Right lobe of liver (tissue), 6 donors: ENCODE results near the gene NME8. TPM values are rescaled to one million over a fixed set of nuclear protein-coding genes. Genes with fewer than 3 reads are reported as not detected.

Experiments
- ATAC-seq, 4 donors: fragments of 200-7000 bp; cut with Tn5 transposase; one replicate each; pipeline ENCODE4 v1.9.1; 2020; ENCODE audit warnings: mild to moderate bottlenecking in 4 of 4, moderate library complexity in 4 of 4
- DNase-seq, 3 donors: peaks; one replicate each; pipeline ENCODE4 v3.0.0-alpha.2; 2020
- H3K27ac ChIP-seq, 3 donors: fragments of 200-600 bp; one replicate each; pipeline ENCODE4 v1.8.0; 2022
- H3K27me3 ChIP-seq, 2 donors: fragments of 200-600 bp; one replicate each; pipeline ENCODE4 v1.8.0; 2022
- H3K36me3 ChIP-seq, 4 donors: fragments of 200-600 bp; sonication (generic) in 1 of 4; one replicate each; pipeline versions ENCODE4 v1.5.1 to v1.8.0; 2017 to 2022; ENCODE audit warnings: control low read depth in 1 of 4
- H3K4me1 ChIP-seq, 4 donors: fragments of 200-600 bp; sonication (generic) in 1 of 4; one replicate each; pipeline versions ENCODE4 v1.5.1 to v1.8.0; 2017 to 2022; ENCODE audit warnings: control low read depth in 1 of 4
- H3K4me3 ChIP-seq, 3 donors: fragments of 200-600 bp; one replicate each; pipeline ENCODE4 v1.8.0; 2022
- H3K9me3 ChIP-seq, 4 donors: fragments of 200-600 bp; sonication (generic) in 1 of 4; one replicate each; pipeline versions ENCODE4 v1.5.1 to v1.8.0; 2017 to 2022; ENCODE audit warnings: control low read depth in 1 of 4
- POLR2A ChIP-seq: fragments of 450-650 bp; IDR thresholded peaks from one replicate; pipeline ENCODE4 v1.6.1; 2017; ENCODE audit warnings: antibody characterized with exemption, mild to moderate bottlenecking
- WGBS: methylation state at CpG from one replicate; pipeline ENCODE4 v1.1.6; 2018; ENCODE audit warnings: low coverage, low lambda C conversion rate; ENCODE audit not compliant: insufficient coverage; ENCODE audit errors: missing lambda C conversion rate; 5-methylcytosine and 5-hydroxymethylcytosine counted together
- intact Hi-C, 2 donors: fragments of 100-400 bp; cut with DNase I; formaldehyde crosslinking; loops; one replicate each; pipeline versions ENCODE4 v1.11.2 to v1.14.1; 2022
- total RNA-seq, 6 experiments: library from RNA; depleted of rRNA in 2 of 6; stranded (reverse); fragments of >200 nt in 2 of 6; fragmentation: NEBNext Ultra II Directional in 3 of 6; extraction: Animal tissue kit (Norgen Biotek cat#: 25700) in 3 of 6; gene quantifications; one replicate each; pipeline versions ENCODE4 v1.1.0 to v1.2.4, GENCODE V29; 2016 to 2023
- TF ChIP-seq, protein P1 (sequence below), 4 donors: fragments of 200-600 bp in 3 of 4; fragments of 450-650 bp in 1 of 4; IDR thresholded peaks; one replicate each; pipeline versions ENCODE4 v1.5.1 to v1.8.0; 2016 to 2022; ENCODE audit warnings: antibody characterized with exemption in 4 of 4, mild to moderate bottlenecking in 2 of 4
- donor health status: DM: no; HTN: yes; CAD: no.
- donor health status: DM: no; HTN: no; CAD: no.
- donor health status: DM: no; HTN: no; CAD: no.
- donor health status: DM: no; HTN: yes; CAD: no.
- donor health status: DM: no; HTN: yes; CAD: no.

Gene NME8
- total RNA-seq, 6 experiments from 2014 or later = 0.53 TPM; not detected in 5

DNA sequence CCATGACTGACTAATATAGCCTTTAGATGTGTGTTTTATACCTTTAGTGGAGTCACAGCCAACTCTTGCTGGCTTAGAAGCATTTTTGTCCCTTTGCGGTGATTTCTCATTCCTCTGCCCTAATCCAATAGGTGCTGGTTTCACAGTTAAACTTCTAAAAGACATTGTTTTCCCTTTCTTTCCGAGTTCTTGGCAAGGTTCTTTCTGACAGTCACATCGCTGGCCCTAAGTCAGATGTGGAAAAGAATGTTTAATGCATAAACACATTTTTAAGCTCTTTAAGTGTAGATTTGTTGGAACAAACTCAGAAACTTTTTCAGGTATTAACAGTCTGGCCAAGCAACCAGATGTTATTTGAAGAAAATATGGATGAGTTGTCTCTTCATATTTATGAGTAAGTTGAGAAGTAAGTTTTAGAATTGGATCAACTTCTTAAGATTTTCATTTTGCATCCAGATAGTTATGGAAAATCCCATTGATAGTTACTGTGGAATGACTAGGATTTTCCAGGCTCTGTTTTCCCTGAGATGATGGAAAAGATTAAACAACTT is 76.2 kb downstream of the NME8 start:
- no peak for DNase-seq
- Histone ChIP-seq H3K9me3 (no peaks in the 10 kb centered on the region), H3K4me3 (no peak overlapping the region), H3K4me1 (peaks cover 0 to 12% (median 5%) of the 10 kb centered on the region in 4 donors), H3K27me3 (no peaks in the 10 kb centered on the region), H3K27ac (no peak overlapping the region), H3K36me3 (no peaks in the 10 kb centered on the region)
- intact Hi-C loops = no loop called here
- ATAC-seq = no peak
- TF ChIP-seq POLR2A = no peak
- TF ChIP-seq, protein P1, sequence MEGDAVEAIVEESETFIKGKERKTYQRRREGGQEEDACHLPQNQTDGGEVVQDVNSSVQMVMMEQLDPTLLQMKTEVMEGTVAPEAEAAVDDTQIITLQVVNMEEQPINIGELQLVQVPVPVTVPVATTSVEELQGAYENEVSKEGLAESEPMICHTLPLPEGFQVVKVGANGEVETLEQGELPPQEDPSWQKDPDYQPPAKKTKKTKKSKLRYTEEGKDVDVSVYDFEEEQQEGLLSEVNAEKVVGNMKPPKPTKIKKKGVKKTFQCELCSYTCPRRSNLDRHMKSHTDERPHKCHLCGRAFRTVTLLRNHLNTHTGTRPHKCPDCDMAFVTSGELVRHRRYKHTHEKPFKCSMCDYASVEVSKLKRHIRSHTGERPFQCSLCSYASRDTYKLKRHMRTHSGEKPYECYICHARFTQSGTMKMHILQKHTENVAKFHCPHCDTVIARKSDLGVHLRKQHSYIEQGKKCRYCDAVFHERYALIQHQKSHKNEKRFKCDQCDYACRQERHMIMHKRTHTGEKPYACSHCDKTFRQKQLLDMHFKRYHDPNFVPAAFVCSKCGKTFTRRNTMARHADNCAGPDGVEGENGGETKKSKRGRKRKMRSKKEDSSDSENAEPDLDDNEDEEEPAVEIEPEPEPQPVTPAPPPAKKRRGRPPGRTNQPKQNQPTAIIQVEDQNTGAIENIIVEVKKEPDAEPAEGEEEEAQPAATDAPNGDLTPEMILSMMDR (IDR thresholded peaks at IDR 0.05) = no peak
- WGBS = 77% methylated on average over 3 of the region's 3 CpGs

- no peak overlapping the region for H3K27ac ChIP-seq
- ATAC-seq = no peak
- WGBS = 80% methylated on average over 1 of the region's 1 CpG
Observed at GRCh38 chr7:37925620-37926019, 77.2 kb downstream of the NME8 start.

GRCh38 chr7:37927773-37928444 is 79.5 kb downstream of the NME8 start:
- Histone ChIP-seq H3K9me3 (no peaks in the 10 kb centered on the region), H3K27ac (no peak overlapping the region), H3K4me3 (no peak overlapping the region), H3K27me3 (no peaks in the 10 kb centered on the region), H3K36me3 (no peaks in the 10 kb centered on the region), H3K4me1 (no peaks in the 10 kb centered on the region)
- no peak for ATAC-seq
- DNase-seq = no peak
- intact Hi-C loops = no loop called here
- WGBS = 77% methylated on average over 2 of the region's 2 CpGs
- no peak for TF ChIP-seq POLR2A

More at GRCh38 chr7:37925620-37926019, 77.2 kb downstream of the NME8 start:
- H3K36me3 ChIP-seq = no peaks in the 10 kb centered on the region
- no peak overlapping the region for H3K4me3 ChIP-seq
- H3K27me3 ChIP-seq = no peaks in the 10 kb centered on the region
- peaks cover 0 to 12% (median 5%) of the 10 kb centered on the region in 4 donors for H3K4me1 ChIP-seq
- H3K9me3 ChIP-seq = no peaks in the 10 kb centered on the region
- DNase-seq = no peak
- intact Hi-C loops = no loop called here
- TF ChIP-seq, protein P1 (IDR thresholded peaks at IDR 0.05) = no peak
- no peak for TF ChIP-seq POLR2A

DNA sequence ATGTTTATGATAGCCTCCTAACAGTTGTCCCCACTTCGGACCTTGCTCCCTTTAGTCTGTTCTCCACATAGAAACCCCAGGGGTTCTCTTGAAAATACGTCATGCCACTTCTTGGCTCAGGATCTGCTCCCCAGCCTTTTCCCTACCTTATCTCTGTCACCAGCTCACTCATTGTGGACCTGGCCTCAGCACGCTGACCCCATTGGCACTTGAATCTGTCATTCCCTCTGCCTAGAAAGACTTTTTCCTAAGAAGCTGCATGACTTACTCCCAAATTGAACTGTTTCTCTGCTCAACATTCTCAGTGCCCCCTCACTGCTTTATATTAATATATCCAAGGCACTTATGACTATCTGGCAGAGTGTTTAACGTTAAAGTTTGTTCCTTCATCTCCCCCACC is 80.5 kb downstream of the NME8 start:
- ATAC-seq (no peak), DNase-seq (no peak)
- no peak for TF ChIP-seq POLR2A
- TF ChIP-seq, protein P1 (IDR thresholded peaks at IDR 0.05) = no peak
- no peaks in the 10 kb centered on the region for H3K27me3 ChIP-seq
- 72% methylated on average over 4 of the region's 4 CpGs for WGBS
- H3K4me3 ChIP-seq = no peak overlapping the region
- no peaks in the 10 kb centered on the region for H3K9me3 ChIP-seq
- intact Hi-C loops = no loop called here
- no peaks in the 10 kb centered on the region for H3K36me3 ChIP-seq
- no peaks in the 10 kb centered on the region for H3K4me1 ChIP-seq
- no peak overlapping the region for H3K27ac ChIP-seq

DNA sequence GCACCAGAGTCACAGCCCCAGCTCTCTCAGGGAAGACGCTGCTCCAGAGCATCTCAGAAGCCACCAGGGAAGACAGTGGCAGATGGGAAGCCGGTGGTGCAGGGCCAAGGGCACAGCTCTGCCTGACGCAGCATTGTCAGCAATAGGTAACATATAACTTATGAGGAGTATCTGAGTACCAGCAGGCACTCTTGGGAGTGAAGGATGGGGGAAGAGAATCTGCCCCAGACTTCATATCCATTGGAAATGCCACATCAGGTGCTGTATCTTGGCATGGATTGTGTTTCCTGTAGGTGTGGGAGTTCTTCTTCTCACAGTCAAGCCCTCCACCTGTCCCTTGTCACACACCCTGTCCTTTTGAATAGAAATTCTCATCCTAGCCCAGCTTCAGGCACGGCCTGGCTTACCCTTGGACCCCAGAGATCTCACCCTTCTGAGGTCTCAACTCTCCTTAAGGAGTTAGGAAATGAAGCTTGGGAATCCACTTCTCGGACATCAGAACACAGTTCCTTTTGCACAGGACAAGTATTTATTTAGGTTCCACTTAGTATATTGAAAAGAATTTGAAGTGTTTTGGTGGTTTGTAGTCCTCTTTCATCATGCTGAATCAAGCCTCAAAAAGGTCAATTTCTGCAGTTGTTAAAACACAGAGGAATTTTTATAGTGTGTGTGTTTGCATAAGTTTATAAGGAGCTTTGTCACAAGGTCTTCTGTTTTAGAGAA is 82.0 kb downstream of the NME8 start:
- Histone ChIP-seq H3K4me1 (no peaks in the 10 kb centered on the region), H3K4me3 (no peak overlapping the region), H3K36me3 (no peaks in the 10 kb centered on the region), H3K27me3 (no peaks in the 10 kb centered on the region), H3K27ac (no peak overlapping the region), H3K9me3 (no peaks in the 10 kb centered on the region)
- TF ChIP-seq, protein P1 (IDR thresholded peaks at IDR 0.05) = no peak
- TF ChIP-seq POLR2A = no peak
- ATAC-seq (no peak), DNase-seq (no peak)
- intact Hi-C loops = no loop called here
- WGBS = 88% methylated on average over 2 of the region's 5 CpGs
